Esophagus muscularis mucosa (tissue), 4 donors: ENCODE results near the gene RHBDF2.

Experiments used
- CTCF ChIP-seq, 3 experiments: fragments of 200-600 bp in 2 of 3; fragments of 450-650 bp in 1 of 3; sonication (generic) in 2 of 3; IDR thresholded peaks; one replicate each; pipeline ENCODE4 v1.5.1; 2017 to 2019; ENCODE audit warnings: antibody characterized with exemption in 3 of 3, mild to moderate bottlenecking in 2 of 3, moderate library complexity in 1 of 3
- EP300 ChIP-seq: sonication (generic); formaldehyde crosslinking; IDR thresholded peaks from one replicate; pipeline ENCODE4 v1.6.1; 2017; ENCODE audit warnings: antibody characterized with exemption
- POLR2A ChIP-seq: fragments of 450-650 bp; IDR thresholded peaks from one replicate; pipeline ENCODE4 v1.6.1; 2017; ENCODE audit warnings: antibody characterized with exemption, moderate library complexity, mild to moderate bottlenecking, low read depth
- POLR2AphosphoS5 ChIP-seq, 2 donors: sonication (generic); formaldehyde crosslinking; IDR thresholded peaks; one replicate each; pipeline ENCODE4 v1.6.1; 2017; ENCODE audit warnings: antibody characterized with exemption in 2 of 2

DNA sequence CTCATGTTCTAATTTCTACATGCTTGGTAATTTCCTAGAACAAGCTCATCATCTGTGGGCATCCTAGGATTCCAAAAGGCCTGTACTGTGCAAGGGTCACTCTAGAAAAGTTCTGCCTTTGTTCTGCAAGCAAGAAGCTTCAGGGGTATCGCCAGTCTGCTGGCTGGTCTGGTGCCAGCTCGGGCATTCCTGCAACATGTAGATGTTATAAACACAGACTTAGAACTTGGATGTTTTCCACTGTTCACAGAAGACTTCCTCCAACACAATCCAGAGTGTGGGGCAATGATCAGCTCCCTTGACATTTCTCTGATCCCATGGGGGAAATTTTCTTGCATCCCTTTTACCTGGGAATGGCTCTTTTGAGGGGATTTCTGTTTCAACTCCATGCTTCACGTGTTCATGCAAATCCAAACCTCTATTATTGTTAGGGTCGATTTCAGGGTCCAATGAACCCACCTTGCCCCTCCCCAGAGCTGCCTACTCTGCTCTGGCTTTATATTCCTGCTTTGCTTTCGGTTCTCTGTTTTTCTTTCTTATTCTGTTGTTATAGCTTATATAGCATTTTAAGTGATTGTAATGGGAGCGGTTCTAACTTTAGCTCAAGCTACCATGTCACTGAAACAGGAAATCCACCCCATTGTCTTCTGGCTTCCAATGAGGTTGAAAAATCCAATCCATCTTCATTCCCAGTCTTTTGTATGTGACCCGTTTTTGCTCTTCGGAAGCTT lies 73.6 kb downstream of the RHBDF2 start:
- no peak for TF ChIP-seq POLR2A
- TF ChIP-seq POLR2AphosphoS5 (IDR thresholded peaks at IDR 0.05): no peak
- no peak for TF ChIP-seq EP300
- TF ChIP-seq CTCF (IDR thresholded peaks at IDR 0.05): no peak
